Body of pancreas (tissue), 4 donors: ENCODE results near the gene ZCCHC9. TPM values are rescaled to one million over a fixed set of nuclear protein-coding genes. Genes with fewer than 3 reads are reported as not detected.
"Not testable (repeated sequence)": the region's sequence is repeated elsewhere in the genome, so short reads cannot be mapped to it uniquely, and the experiment has no call there.

Experiments
- ATAC-seq: fragments of 150-250 bp; one replicate; pipeline ENCODE4 v1.9.1; 2016
- DNase-seq, 4 donors: peaks; one replicate each; pipeline ENCODE4 v3.0.0-alpha.2; 2019
- H3K27ac ChIP-seq, 4 donors: fragments of 200-600 bp; sonication (generic); 1 replicate in 3 of 4; 2 replicates in 1 of 4; pipeline versions ENCODE4 v1.5.1 to v1.6.1; 2016 to 2019; ENCODE audit warnings: mild to moderate bottlenecking in 1 of 4, mixed read lengths in 1 of 4, moderate library complexity in 1 of 4
- H3K27me3 ChIP-seq, 2 donors: fragments of 200-600 bp; sonication (generic); one replicate each; pipeline ENCODE4 v1.6.0; 2016; ENCODE audit warnings: mild to moderate bottlenecking in 1 of 2
- H3K36me3 ChIP-seq, 2 donors: fragments of 200-600 bp; sonication (generic); replicated peaks in 1 of 2; 2 replicates each; pipeline ENCODE4 v1.5.1; 2016; ENCODE audit warnings: low read depth in 2 of 2; ENCODE audit not compliant: insufficient read depth in 1 of 2
- H3K4me1 ChIP-seq: fragments of 200-600 bp; sonication (generic); one replicate; pipeline ENCODE4 v1.6.0; 2016
- H3K4me3 ChIP-seq, 2 donors: fragments of 200-600 bp; sonication (generic); 1 replicate in 1 of 2; 2 replicates in 1 of 2; pipeline ENCODE4 v1.5.1; 2016 to 2019
- H3K9me3 ChIP-seq, 3 donors: fragments of 200-600 bp; sonication (generic); 1 replicate in 2 of 3; 2 replicates in 1 of 3; pipeline ENCODE4 v1.5.1; 2016
- CTCF ChIP-seq, 7 experiments: fragments of 450-650 bp in 4 of 7; fragments of 200-600 bp in 3 of 7; sonication (generic) in 3 of 7; IDR thresholded peaks; one replicate each; pipeline ENCODE4 v1.5.1; 2016 to 2019; ENCODE audit warnings: antibody characterized with exemption in 7 of 7
- POLR2A ChIP-seq, 3 donors: fragments of 450-650 bp; IDR thresholded peaks; one replicate each; pipeline ENCODE4 v1.6.1; 2016; ENCODE audit warnings: antibody characterized with exemption in 3 of 3, mild to moderate bottlenecking in 2 of 3
- WGBS, 2 donors: methylation state at CpG; one replicate each; pipeline ENCODE4 v1.1.5; 2017; 5-methylcytosine and 5-hydroxymethylcytosine counted together
- intact Hi-C: fragments of 100-400 bp; cut with DNase I; formaldehyde crosslinking; loops from one replicate; pipeline ENCODE4 v1.15.1; 2023
- total RNA-seq, 2 donors: library from RNA; depleted of rRNA; stranded (reverse); fragments of >200 nt; gene quantifications; one replicate each; pipeline ENCODE4 v1.1.0, GENCODE V29; 2016

The ZCCHC9 gene
- total RNA-seq, 2 donors from 2014 or later: 10.5 to 10.6 TPM

- H3K27me3 ChIP-seq: no peaks in the 10 kb centered on the region
- no peaks in the 10 kb centered on the region for H3K4me1 ChIP-seq
- intact Hi-C loops: no loop called here
- no peak overlapping the region for H3K4me3 ChIP-seq
- TF ChIP-seq CTCF (IDR thresholded peaks at IDR 0.05) (no peak), POLR2A (IDR thresholded peaks at IDR 0.05) (no peak)
- 4 to 26% methylated on average over 1 of the region's 1 CpG for WGBS, 2 donors
- no peak overlapping the region for H3K27ac ChIP-seq
- DNase-seq (no peak), ATAC-seq (no peak)
- no peaks in the 10 kb centered on the region for H3K9me3 ChIP-seq
- no peaks in the 10 kb centered on the region for H3K36me3 ChIP-seq
Measured at GRCh38 chr5:81336556-81336955, 35.2 kb downstream of the ZCCHC9 start.

- H3K27ac ChIP-seq: no peak overlapping the region
- TF ChIP-seq POLR2A (IDR thresholded peaks at IDR 0.05) (no peak), CTCF (IDR thresholded peaks at IDR 0.05) (no peak)
- intact Hi-C loops: no loop called here
Measured at GRCh38 chr5:81337803-81338202, 36.4 kb downstream of the ZCCHC9 start.

GRCh38 chr5:81338213-81338612 lies 36.8 kb downstream of the ZCCHC9 start:
- H3K36me3 ChIP-seq, H3K9me3 ChIP-seq, H3K4me1 ChIP-seq, H3K4me3 ChIP-seq, H3K27me3 ChIP-seq, H3K27ac ChIP-seq, ATAC-seq, intact Hi-C loops, DNase-seq: not testable (repeated sequence)
- 41 to 47% methylated on average over 3 of the region's 3 CpGs for WGBS, 2 donors

More at GRCh38 chr5:81337803-81338202, 36.4 kb downstream of the ZCCHC9 start:
- Histone ChIP-seq H3K9me3 (no peaks in the 10 kb centered on the region), H3K27me3 (no peaks in the 10 kb centered on the region), H3K4me3 (no peak overlapping the region), H3K36me3 (no peaks in the 10 kb centered on the region), H3K4me1 (no peaks in the 10 kb centered on the region)
- ATAC-seq (no peak), DNase-seq (no peak)
- WGBS, 2 donors: 45 to 48% methylated on average over 2 of the region's 2 CpGs

- Histone ChIP-seq H3K27me3 (no peaks in the 10 kb centered on the region), H3K9me3 (no peaks in the 10 kb centered on the region), H3K27ac (no peak overlapping the region), H3K4me3 (no peak overlapping the region), H3K4me1 (no peaks in the 10 kb centered on the region), H3K36me3 (no peaks in the 10 kb centered on the region)
- intact Hi-C loops: no loop called here
- 72 to 84% methylated on average over 13 of the region's 13 CpGs for WGBS, 2 donors
- TF ChIP-seq CTCF (IDR thresholded peaks at IDR 0.05): no peak
- TF ChIP-seq POLR2A (IDR thresholded peaks at IDR 0.05): no peak
- ATAC-seq: no peak
- no peak for DNase-seq
Measured at GRCh38 chr5:81344736-81345135, 43.3 kb downstream of the ZCCHC9 start.

GRCh38 chr5:81345411-81346003 lies 44.1 kb downstream of the ZCCHC9 start:
- no peaks in the 10 kb centered on the region for H3K9me3 ChIP-seq
- no peak for TF ChIP-seq CTCF (IDR thresholded peaks at IDR 0.05)
- no peak for TF ChIP-seq POLR2A (IDR thresholded peaks at IDR 0.05)
- no peak overlapping the region for H3K27ac ChIP-seq
- no peak overlapping the region for H3K4me3 ChIP-seq
- no peaks in the 10 kb centered on the region for H3K4me1 ChIP-seq
- ATAC-seq (no peak), DNase-seq (no peak)
- intact Hi-C loops: no loop called here
- H3K27me3 ChIP-seq: no peaks in the 10 kb centered on the region
- H3K36me3 ChIP-seq: no peaks in the 10 kb centered on the region
- 79 to 86% methylated on average over 5 of the region's 5 CpGs for WGBS, 2 donors
